Right lobe of liver (tissue), 4 donors: ENCODE results near the gene PASK.

ENCODE experiments used
- POLR2A ChIP-seq: fragments of 450-650 bp; IDR thresholded peaks from one replicate; pipeline ENCODE4 v1.6.1; 2017; ENCODE audit warnings: antibody characterized with exemption, mild to moderate bottlenecking
- TF ChIP-seq, protein P1 (sequence below), 4 donors: fragments of 200-600 bp in 3 of 4; fragments of 450-650 bp in 1 of 4; IDR thresholded peaks; one replicate each; pipeline versions ENCODE4 v1.5.1 to v1.8.0; 2016 to 2022; ENCODE audit warnings: antibody characterized with exemption in 4 of 4, mild to moderate bottlenecking in 2 of 4
- donor health status: DM: no; HTN: no; CAD: no.
- donor health status: DM: no; HTN: no; CAD: no.
- donor health status: DM: no; HTN: yes; CAD: no.

GRCh38 chr2:241112592-241112991 lies 36.7 kb downstream of the PASK start:
- TF ChIP-seq, protein P1, sequence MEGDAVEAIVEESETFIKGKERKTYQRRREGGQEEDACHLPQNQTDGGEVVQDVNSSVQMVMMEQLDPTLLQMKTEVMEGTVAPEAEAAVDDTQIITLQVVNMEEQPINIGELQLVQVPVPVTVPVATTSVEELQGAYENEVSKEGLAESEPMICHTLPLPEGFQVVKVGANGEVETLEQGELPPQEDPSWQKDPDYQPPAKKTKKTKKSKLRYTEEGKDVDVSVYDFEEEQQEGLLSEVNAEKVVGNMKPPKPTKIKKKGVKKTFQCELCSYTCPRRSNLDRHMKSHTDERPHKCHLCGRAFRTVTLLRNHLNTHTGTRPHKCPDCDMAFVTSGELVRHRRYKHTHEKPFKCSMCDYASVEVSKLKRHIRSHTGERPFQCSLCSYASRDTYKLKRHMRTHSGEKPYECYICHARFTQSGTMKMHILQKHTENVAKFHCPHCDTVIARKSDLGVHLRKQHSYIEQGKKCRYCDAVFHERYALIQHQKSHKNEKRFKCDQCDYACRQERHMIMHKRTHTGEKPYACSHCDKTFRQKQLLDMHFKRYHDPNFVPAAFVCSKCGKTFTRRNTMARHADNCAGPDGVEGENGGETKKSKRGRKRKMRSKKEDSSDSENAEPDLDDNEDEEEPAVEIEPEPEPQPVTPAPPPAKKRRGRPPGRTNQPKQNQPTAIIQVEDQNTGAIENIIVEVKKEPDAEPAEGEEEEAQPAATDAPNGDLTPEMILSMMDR (IDR thresholded peaks at IDR 0.05) = no peak
- TF ChIP-seq POLR2A = no peak
